Activated naive CD4-positive, alpha-beta T cell treated with anti-CD3 and anti-CD28 coated beads for 36 hours (primary cell): ENCODE data around the gene GOLGA5. TPM values are rescaled to one million over a fixed set of nuclear protein-coding genes. Genes with fewer than 3 reads are reported as not detected.
"Not testable (repeated sequence)": the region's sequence is repeated elsewhere in the genome, so short reads cannot be mapped to it uniquely, and the experiment has no call there.

Experiments
- CTCF ChIA-PET: fragments of 350-600 bp; sonication (Branson Sonifier 250); formaldehyde crosslinking; loops from one replicate; lab custom pipeline; 2021; ENCODE audit warnings: antibody characterized with exemption; lab: Charles Lee
- DNase-seq: peaks from one replicate; pipeline ENCODE4 v3.0.0-alpha.2; 2020
- H3K27ac Mint-ChIP-seq: one replicate; pipeline ENCODE4 v1.8.0; 2021; ENCODE audit warnings: mild to moderate bottlenecking, mixed read lengths
- H3K27me3 Mint-ChIP-seq: one replicate; pipeline ENCODE4 v1.8.0; 2021; ENCODE audit warnings: low read depth, mixed read lengths
- H3K36me3 Mint-ChIP-seq: one replicate; pipeline ENCODE4 v1.8.0; 2021; ENCODE audit warnings: low read depth, mixed read lengths
- H3K4me1 Mint-ChIP-seq: one replicate; pipeline ENCODE4 v1.8.0; 2021; ENCODE audit warnings: low read depth, mixed read lengths
- H3K4me3 Mint-ChIP-seq: one replicate; pipeline ENCODE4 v1.8.0; 2021; ENCODE audit warnings: mild to moderate bottlenecking, moderate library complexity, mixed read lengths
- H3K9me3 Mint-ChIP-seq: one replicate; pipeline ENCODE4 v1.8.0; 2021; ENCODE audit warnings: mixed read lengths
- intact Hi-C: fragments of 100-400 bp; cut with micrococcal nuclease; formaldehyde crosslinking; loops from one replicate; pipeline ENCODE4 v1.15.1; 2023
- total RNA-seq, 2 experiments: library from RNA; stranded (reverse); gene quantifications; one replicate each; pipeline ENCODE4 v1.2.3, GENCODE V29; 2021

The GOLGA5 gene
- total RNA-seq, result 10 to 100 TPM; 14.5 to 14.7 TPM

- intact Hi-C loops, result loop anchor here (1.0 to 5.0 kb wide), 7 partner anchors 19 to 753 kb away; partner anchors contain the start of genes BTBD7, CPSF2, GON7 and LGMN
- peaks cover 20% of the 10 kb centered on the region for H3K36me3 Mint-ChIP-seq
- peak within 1 kb of the TSS; percentile 99 for H3K4me3 Mint-ChIP-seq
- DNase-seq, result peak; percentile 98
- CTCF ChIA-PET, result interaction anchor here (1.1 to 1.5 kb wide), 2 partner anchors 79 to 81 kb away, joined by 4 to 8 read pairs; no protein-coding TSS in a partner anchor
- H3K27ac Mint-ChIP-seq, result peak within 1 kb of the TSS; percentile 92
- H3K27me3 Mint-ChIP-seq, result no peaks in the 10 kb centered on the region
- peaks cover 39% of the 10 kb centered on the region for H3K4me1 Mint-ChIP-seq
- H3K9me3 Mint-ChIP-seq, result peaks cover 19% of the 10 kb centered on the region
Measured at GRCh38 chr14:92793709-92794546, at the start of gene GOLGA5. Gene GOLGA5 (plus strand): TSS chr14:92794305. CDS start chr14:92797438, 3,133 bp downstream.

- no peak for DNase-seq
- H3K4me3 Mint-ChIP-seq, result peak overlapping the region; percentile 81
- CTCF ChIA-PET, result interaction anchor here (1.7 kb wide), 1 partner anchor 14 kb away, joined by 4 read pairs; no protein-coding TSS in a partner anchor
- intact Hi-C loops, result loop anchor here (1.0 kb wide), 2 partner anchors 10 to 47 kb away; partner anchors contain the start of gene GOLGA5
- H3K9me3 Mint-ChIP-seq, result no peaks in the 10 kb centered on the region
- H3K4me1 Mint-ChIP-seq, result peaks cover 35% of the 10 kb centered on the region
- no peak overlapping the region for H3K27ac Mint-ChIP-seq
- H3K27me3 Mint-ChIP-seq, result peaks cover 4% of the 10 kb centered on the region
- no peaks in the 10 kb centered on the region for H3K36me3 Mint-ChIP-seq
Measured at GRCh38 chr14:92747701-92748258, 46.3 kb upstream of the GOLGA5 start.

DNA sequence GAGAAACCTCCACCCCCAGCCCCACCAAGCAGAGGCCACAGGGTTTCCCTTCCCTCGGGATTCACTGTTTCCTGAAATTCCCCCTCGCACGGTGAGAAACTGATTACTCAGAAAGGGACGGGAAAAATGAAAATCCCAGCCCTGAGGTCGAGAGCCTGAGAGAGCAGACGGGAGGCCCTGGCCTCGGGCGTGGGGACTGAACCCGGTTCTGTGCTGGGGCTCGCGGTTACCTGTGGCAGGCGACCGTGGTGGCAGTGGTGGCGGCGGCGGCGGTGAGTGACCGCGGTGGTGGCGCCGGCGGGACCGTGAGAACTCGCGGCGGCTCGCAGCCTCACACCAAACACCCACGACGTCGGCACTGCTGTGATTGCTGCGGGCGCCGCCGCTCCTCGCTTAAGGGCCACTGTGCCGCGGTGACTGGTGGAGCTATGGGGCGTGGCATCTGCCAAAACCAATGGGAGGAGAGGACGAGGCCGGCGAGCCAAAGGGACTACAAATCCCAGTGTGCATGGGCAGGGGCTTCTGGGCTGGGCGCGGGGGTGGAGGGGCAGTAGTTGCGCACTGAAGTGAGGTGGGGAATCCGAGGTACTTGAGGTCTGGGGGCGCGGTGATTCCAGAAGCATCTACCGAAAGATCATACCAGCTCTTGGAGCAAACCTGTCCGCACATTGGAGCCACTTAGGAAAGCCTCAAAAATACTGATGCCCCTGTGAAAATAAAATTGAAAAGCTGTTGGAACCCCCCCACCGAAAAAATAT, 45.7 kb upstream of the GOLGA5 start, which contains the start of gene LGMN:
LGMN (minus strand) TSS at position 369 of the 758 bp plus-strand sequence. CDS start 15,841 bp downstream, outside the sequence.
- CTCF ChIA-PET, result interaction anchor here (0.7 to 1.7 kb wide), 4 partner anchors 11 to 144 kb away, joined by 3 to 4 read pairs (median 3); no protein-coding TSS in a partner anchor
- peak; percentile 90 for DNase-seq
- H3K36me3 Mint-ChIP-seq, result no peaks in the 10 kb centered on the region
- peak within 1 kb of the TSS; percentile 81 for H3K4me3 Mint-ChIP-seq
- H3K27ac Mint-ChIP-seq, result no peak within 1 kb of the TSS
- H3K4me1 Mint-ChIP-seq, result peaks cover 35% of the 10 kb centered on the region
- H3K9me3 Mint-ChIP-seq, result no peaks in the 10 kb centered on the region
- H3K27me3 Mint-ChIP-seq, result peaks cover 4% of the 10 kb centered on the region
- intact Hi-C loops, result loop anchor here (1.0 kb wide), 2 partner anchors 11 to 46 kb away; partner anchors contain the start of gene GOLGA5

DNA sequence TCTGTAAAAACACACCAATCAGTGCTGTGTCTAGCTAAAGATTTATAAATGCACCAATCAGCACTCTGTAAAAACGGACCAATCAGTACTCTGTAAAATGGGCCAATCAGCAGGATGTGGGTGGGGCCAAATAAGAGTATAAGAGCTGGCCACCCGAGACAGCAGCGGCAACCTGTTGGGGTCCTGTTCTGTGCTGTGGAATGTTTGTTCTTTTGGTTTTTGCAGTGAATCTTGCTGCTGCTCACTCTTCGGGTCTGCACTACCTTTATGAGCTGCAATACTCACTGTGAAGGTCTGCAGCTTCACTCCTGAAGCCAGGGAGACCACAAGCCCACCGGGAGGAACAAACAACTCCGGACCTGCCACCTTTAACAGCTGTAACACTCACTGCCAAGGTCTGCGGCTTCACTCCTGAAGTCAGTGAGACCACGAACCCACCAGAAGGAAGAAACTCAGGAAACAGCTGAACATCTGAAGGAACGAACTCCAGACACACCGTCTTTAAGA, 43.8 kb upstream of the GOLGA5 start:
- CTCF ChIA-PET, result interaction anchor here (0.6 to 1.2 kb wide), 5 partner anchors 10 to 70 kb away, joined by 3 to 4 read pairs (median 3); no protein-coding TSS in a partner anchor
- H3K27me3 Mint-ChIP-seq, H3K36me3 Mint-ChIP-seq, H3K9me3 Mint-ChIP-seq, H3K27ac Mint-ChIP-seq: not testable (repeated sequence)
- DNase-seq, result peak; percentile 65
- intact Hi-C loops, result loop anchor here (2.0 kb wide), 1 partner anchor 19 kb away; no protein-coding TSS in a partner anchor
- Mint-ChIP-seq H3K4me1 (peaks cover 35% of the 10 kb centered on the region), H3K4me3 (peak overlapping the region; percentile 70)

- H3K27me3 Mint-ChIP-seq, result peaks cover 4% of the 10 kb centered on the region
- CTCF ChIA-PET, result interaction anchor here (0.6 to 1.2 kb wide), 6 partner anchors 11 to 32 kb away, joined by 3 to 4 read pairs (median 3); no protein-coding TSS in a partner anchor
- no peak overlapping the region for H3K27ac Mint-ChIP-seq
- peaks cover 35% of the 10 kb centered on the region for H3K4me1 Mint-ChIP-seq
- peak overlapping the region; percentile 70 for H3K4me3 Mint-ChIP-seq
- no peaks in the 10 kb centered on the region for H3K36me3 Mint-ChIP-seq
- no peaks in the 10 kb centered on the region for H3K9me3 Mint-ChIP-seq
- no peak for DNase-seq
- intact Hi-C loops, result loop anchor here (2.0 kb wide), 1 partner anchor 20 kb away; no protein-coding TSS in a partner anchor
Measured at GRCh38 chr14:92750994-92751400, 43.1 kb upstream of the GOLGA5 start.

DNA sequence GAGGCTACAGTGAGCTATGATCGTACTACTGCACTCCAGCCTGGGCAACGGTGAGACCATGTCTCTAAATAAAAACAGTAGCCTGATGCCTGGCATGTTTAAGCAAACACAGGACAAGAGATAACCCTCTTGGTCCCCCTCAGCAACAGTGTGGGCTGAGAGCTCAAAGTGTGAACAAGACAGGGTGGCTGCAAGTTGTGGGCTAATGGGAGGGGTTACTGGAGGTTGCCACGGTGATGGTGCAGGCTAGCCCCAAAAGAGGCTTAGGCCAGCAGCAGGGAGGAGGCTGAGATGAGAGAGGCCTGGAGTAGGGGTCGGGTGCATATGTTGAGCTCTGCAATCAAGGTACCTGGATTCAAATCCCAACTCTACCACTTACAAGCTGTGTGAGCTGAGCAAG, 42.3 kb upstream of the GOLGA5 start:
- Mint-ChIP-seq H3K4me3 (no peak overlapping the region), H3K36me3 (no peaks in the 10 kb centered on the region), H3K27ac (no peak overlapping the region), H3K9me3 (no peaks in the 10 kb centered on the region), H3K27me3 (peaks cover 4% of the 10 kb centered on the region), H3K4me1 (peaks cover 32% of the 10 kb centered on the region)
- CTCF ChIA-PET, result interaction anchor here (0.7 kb wide), 1 partner anchor 16 kb away, joined by 3 read pairs; no protein-coding TSS in a partner anchor
- intact Hi-C loops, result loop anchor here (2.0 kb wide), 1 partner anchor 21 kb away; no protein-coding TSS in a partner anchor
- DNase-seq, result no peak

DNA sequence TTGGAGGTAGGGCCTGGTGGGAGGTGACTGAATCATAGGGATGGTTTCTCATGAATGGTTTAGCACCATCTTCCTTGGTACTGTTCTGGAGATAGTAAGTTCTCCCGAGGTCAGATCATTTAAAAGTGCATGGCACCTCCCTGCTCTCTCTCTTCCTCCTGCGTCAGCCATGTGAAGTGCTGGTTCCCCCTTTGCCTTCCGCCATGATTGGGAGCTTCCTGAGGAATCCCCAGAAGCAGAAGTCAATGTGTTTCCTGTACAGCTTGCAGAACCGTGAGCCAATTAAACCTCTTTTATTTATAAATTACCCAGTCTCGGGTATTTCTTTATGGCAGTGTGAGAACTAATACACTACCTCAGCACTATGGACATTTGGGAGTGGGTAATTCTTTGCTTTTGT, 40.9 kb upstream of the GOLGA5 start:
- CTCF ChIA-PET, result interaction anchor here (0.6 to 1.0 kb wide), 2 partner anchors 45 to 452 kb away, joined by 3 read pairs; no protein-coding TSS in a partner anchor
- Mint-ChIP-seq H3K27ac (no peak overlapping the region), H3K4me1 (peaks cover 20% of the 10 kb centered on the region), H3K9me3 (no peaks in the 10 kb centered on the region), H3K36me3 (no peaks in the 10 kb centered on the region), H3K27me3 (peaks cover 4% of the 10 kb centered on the region), H3K4me3 (no peak overlapping the region)
- intact Hi-C loops, result no loop called here
- DNase-seq, result no peak

GRCh38 chr14:92754966-92755365, 39.1 kb upstream of the GOLGA5 start:
- H3K4me1 Mint-ChIP-seq, result peaks cover 14% of the 10 kb centered on the region
- H3K4me3 Mint-ChIP-seq, result no peak overlapping the region
- CTCF ChIA-PET, result no interaction called here
- H3K27me3 Mint-ChIP-seq, result no peaks in the 10 kb centered on the region
- no peaks in the 10 kb centered on the region for H3K36me3 Mint-ChIP-seq
- H3K27ac Mint-ChIP-seq, result no peak overlapping the region
- intact Hi-C loops, result no loop called here
- DNase-seq, result no peak
- H3K9me3 Mint-ChIP-seq, result no peaks in the 10 kb centered on the region

- Mint-ChIP-seq H3K9me3 (no peaks in the 10 kb centered on the region), H3K36me3 (no peaks in the 10 kb centered on the region), H3K27me3 (no peaks in the 10 kb centered on the region), H3K27ac (no peak overlapping the region), H3K4me3 (no peak overlapping the region), H3K4me1 (peaks cover 13% of the 10 kb centered on the region)
- intact Hi-C loops, result no loop called here
- no peak for DNase-seq
- CTCF ChIA-PET, result no interaction called here
Measured at GRCh38 chr14:92755495-92755894, 38.6 kb upstream of the GOLGA5 start.

GRCh38 chr14:92756446-92756845, 37.7 kb upstream of the GOLGA5 start:
- no peaks in the 10 kb centered on the region for H3K36me3 Mint-ChIP-seq
- DNase-seq, result no peak
- no peak overlapping the region for H3K4me3 Mint-ChIP-seq
- CTCF ChIA-PET, result interaction anchor here (0.6 to 1.0 kb wide), 3 partner anchors 16 to 42 kb away, joined by 3 to 6 read pairs (median 4); no protein-coding TSS in a partner anchor
- intact Hi-C loops, result no loop called here
- H3K27ac Mint-ChIP-seq, result no peak overlapping the region
- H3K9me3 Mint-ChIP-seq, result no peaks in the 10 kb centered on the region
- H3K4me1 Mint-ChIP-seq, result peaks cover 12% of the 10 kb centered on the region
- H3K27me3 Mint-ChIP-seq, result no peaks in the 10 kb centered on the region

DNA sequence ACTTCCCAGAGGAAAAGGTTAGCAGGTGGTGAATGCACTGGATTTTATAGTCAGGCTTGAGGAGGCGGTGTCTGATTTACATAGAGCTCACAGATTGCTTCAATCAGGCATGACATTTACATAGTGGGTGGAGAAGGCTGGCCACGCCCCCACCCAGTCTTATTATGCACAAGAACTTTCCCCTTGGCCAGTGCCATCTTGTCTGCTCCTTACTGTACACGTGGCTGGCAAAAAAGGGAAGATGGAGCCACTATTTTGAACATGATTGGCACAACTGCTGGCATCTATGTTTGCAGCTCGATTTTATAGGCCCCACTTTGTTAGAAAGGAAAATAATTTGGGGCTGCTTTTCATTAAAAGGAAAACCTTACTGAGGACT, 34.8 kb upstream of the GOLGA5 start:
- Mint-ChIP-seq H3K36me3 (no peaks in the 10 kb centered on the region), H3K9me3 (no peaks in the 10 kb centered on the region), H3K4me3 (no peak overlapping the region), H3K27ac (no peak overlapping the region), H3K4me1 (peaks cover 12% of the 10 kb centered on the region), H3K27me3 (no peaks in the 10 kb centered on the region)
- intact Hi-C loops, result no loop called here
- CTCF ChIA-PET, result interaction anchor here (0.7 to 0.9 kb wide), 3 partner anchors 9 to 21 kb away, joined by 3 to 5 read pairs (median 4); partner anchors contain the start of gene LGMN
- DNase-seq, result no peak
